ENCODE data around the gene B3GNT5. TPM values are rescaled to one million over a fixed set of nuclear protein-coding genes. Genes with fewer than 3 reads are reported as not detected.

B3GNT5 gene
- total RNA-seq, 2 donors from 2014 or later: 5.4 to 5.6 TPM

GRCh38 chr3:183291497-183292031 lies 38.5 kb downstream of the B3GNT5 start:
- no peak overlapping the region for H3K4me3 ChIP-seq
- ATAC-seq (peak; percentile 59), DNase-seq (no peak)
- TF ChIP-seq, protein P1, sequence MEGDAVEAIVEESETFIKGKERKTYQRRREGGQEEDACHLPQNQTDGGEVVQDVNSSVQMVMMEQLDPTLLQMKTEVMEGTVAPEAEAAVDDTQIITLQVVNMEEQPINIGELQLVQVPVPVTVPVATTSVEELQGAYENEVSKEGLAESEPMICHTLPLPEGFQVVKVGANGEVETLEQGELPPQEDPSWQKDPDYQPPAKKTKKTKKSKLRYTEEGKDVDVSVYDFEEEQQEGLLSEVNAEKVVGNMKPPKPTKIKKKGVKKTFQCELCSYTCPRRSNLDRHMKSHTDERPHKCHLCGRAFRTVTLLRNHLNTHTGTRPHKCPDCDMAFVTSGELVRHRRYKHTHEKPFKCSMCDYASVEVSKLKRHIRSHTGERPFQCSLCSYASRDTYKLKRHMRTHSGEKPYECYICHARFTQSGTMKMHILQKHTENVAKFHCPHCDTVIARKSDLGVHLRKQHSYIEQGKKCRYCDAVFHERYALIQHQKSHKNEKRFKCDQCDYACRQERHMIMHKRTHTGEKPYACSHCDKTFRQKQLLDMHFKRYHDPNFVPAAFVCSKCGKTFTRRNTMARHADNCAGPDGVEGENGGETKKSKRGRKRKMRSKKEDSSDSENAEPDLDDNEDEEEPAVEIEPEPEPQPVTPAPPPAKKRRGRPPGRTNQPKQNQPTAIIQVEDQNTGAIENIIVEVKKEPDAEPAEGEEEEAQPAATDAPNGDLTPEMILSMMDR (IDR thresholded peaks at IDR 0.05): no peak
- no peak for TF ChIP-seq POLR2A (IDR thresholded peaks at IDR 0.05)
- H3K4me1 ChIP-seq: peaks cover 4% of the 10 kb centered on the region
- no peaks in the 10 kb centered on the region for H3K27me3 ChIP-seq
- H3K36me3 ChIP-seq (replicated peaks in 1 of 2; ENCODE audit: insufficient read depth in 1 of 2, low read depth in 2 of 2): no peaks in the 10 kb centered on the region
- WGBS, 2 donors: 37 to 38% methylated on average over 4 of the region's 4 CpGs
- peak overlapping the region in 1 of 4 donors; percentile 42 for H3K27ac ChIP-seq
- H3K9me3 ChIP-seq: no peaks in the 10 kb centered on the region
- intact Hi-C loops (cut with DNase I): no loop called here

- no peak for ATAC-seq
- Histone ChIP-seq H3K27me3 (no peaks in the 10 kb centered on the region), H3K4me3 (no peak overlapping the region), H3K9me3 (no peaks in the 10 kb centered on the region), H3K27ac (no peak overlapping the region), H3K4me1 (peaks cover 9% of the 10 kb centered on the region), H3K36me3 (replicated peaks in 1 of 2; ENCODE audit: insufficient read depth in 1 of 2, low read depth in 2 of 2) (no peaks in the 10 kb centered on the region)
- 75 to 84% methylated on average over 2 of the region's 2 CpGs for WGBS, 2 donors
- intact Hi-C loops (cut with DNase I): no loop called here
- DNase-seq: no peak
- no peak for TF ChIP-seq POLR2A (IDR thresholded peaks at IDR 0.05)
- TF ChIP-seq, protein P1 (IDR thresholded peaks at IDR 0.05): no peak
Observed at GRCh38 chr3:183293966-183294365, 40.9 kb downstream of the B3GNT5 start.

DNA sequence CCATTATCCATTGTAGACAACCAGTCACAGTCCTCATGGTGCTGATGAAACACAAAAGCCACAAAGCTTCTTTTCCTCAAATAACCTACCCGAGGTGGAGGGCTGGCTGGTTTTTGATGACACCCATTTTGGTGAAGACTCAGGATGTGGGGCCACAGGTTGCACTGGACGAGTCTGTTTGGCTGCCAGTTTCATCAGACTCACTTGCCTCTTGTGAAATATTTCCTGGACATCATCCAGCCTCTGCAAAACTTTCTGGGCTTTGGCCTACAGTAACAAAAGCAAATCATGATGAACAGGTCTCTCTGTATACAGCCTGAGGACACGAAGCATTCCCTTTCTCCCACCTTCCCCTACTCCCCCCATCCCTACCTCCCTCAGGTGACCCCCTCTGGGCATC lies 42.2 kb downstream of the B3GNT5 start:
- no peaks in the 10 kb centered on the region for H3K36me3 ChIP-seq (replicated peaks in 1 of 2; ENCODE audit: insufficient read depth in 1 of 2, low read depth in 2 of 2)
- WGBS, 2 donors: 21 to 23% methylated on average over 3 of the region's 3 CpGs
- no peak overlapping the region for H3K27ac ChIP-seq
- no peaks in the 10 kb centered on the region for H3K9me3 ChIP-seq
- TF ChIP-seq, protein P1 (IDR thresholded peaks at IDR 0.05): no peak
- TF ChIP-seq POLR2A (IDR thresholded peaks at IDR 0.05): no peak
- peaks cover 15% of the 10 kb centered on the region for H3K4me1 ChIP-seq
- peak; percentile 58 for ATAC-seq
- no peaks in the 10 kb centered on the region for H3K27me3 ChIP-seq
- intact Hi-C loops (cut with DNase I): no loop called here
- H3K4me3 ChIP-seq: no peak overlapping the region
- DNase-seq: peak in 3 of 4 donors; percentile 52 to 62 (median 58)

GRCh38 chr3:183296944-183297343 lies 43.9 kb downstream of the B3GNT5 start:
- H3K4me3 ChIP-seq: no peak overlapping the region
- peaks cover 11% of the 10 kb centered on the region for H3K4me1 ChIP-seq
- no peaks in the 10 kb centered on the region for H3K27me3 ChIP-seq
- no peaks in the 10 kb centered on the region for H3K9me3 ChIP-seq
- no peak for DNase-seq
- intact Hi-C loops (cut with DNase I): no loop called here
- WGBS, 2 donors: 88 to 93% methylated on average over 7 to 12 of the region's 12 CpGs
- no peak overlapping the region for H3K27ac ChIP-seq
- ATAC-seq: no peak
- H3K36me3 ChIP-seq (replicated peaks in 1 of 2; ENCODE audit: insufficient read depth in 1 of 2, low read depth in 2 of 2): no peaks in the 10 kb centered on the region
- TF ChIP-seq, protein P1 (IDR thresholded peaks at IDR 0.05): no peak
- TF ChIP-seq POLR2A (IDR thresholded peaks at IDR 0.05): no peak

DNA sequence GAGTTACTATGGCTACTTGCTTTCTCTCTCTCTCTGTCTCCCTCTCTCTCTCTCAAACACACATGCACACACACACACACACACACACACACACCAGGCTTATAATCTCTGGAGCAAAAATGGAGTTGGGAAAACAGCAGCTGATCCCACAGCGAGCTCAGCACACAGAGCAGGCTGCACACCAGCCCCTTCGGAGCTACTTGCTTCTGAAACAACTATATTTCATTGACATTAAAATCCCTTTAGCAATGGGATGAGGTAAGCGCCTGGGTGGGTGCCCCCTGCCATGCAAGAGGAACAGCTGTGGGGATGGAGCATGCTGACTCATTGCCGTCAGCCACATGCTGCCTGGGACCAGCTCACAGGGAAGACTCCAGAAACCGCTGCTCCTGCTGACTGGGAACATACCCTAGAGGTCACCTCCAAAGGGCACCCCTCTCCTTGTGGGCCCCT lies 45.7 kb downstream of the B3GNT5 start:
- Histone ChIP-seq H3K27me3 (no peaks in the 10 kb centered on the region), H3K36me3 (replicated peaks in 1 of 2; ENCODE audit: insufficient read depth in 1 of 2, low read depth in 2 of 2) (no peaks in the 10 kb centered on the region), H3K4me3 (no peak overlapping the region), H3K4me1 (peaks cover 11% of the 10 kb centered on the region), H3K27ac (no peak overlapping the region), H3K9me3 (no peaks in the 10 kb centered on the region)
- WGBS, 2 donors: 35 to 39% methylated on average over 5 of the region's 5 CpGs
- intact Hi-C loops (cut with DNase I): no loop called here
- peak; percentile 35 to 75 (median 66) for DNase-seq
- TF ChIP-seq, protein P1 (IDR thresholded peaks at IDR 0.05): no peak
- TF ChIP-seq POLR2A (IDR thresholded peaks at IDR 0.05): no peak
- ATAC-seq: peak; percentile 71

Data from body of pancreas (tissue), 4 donors.